ENCODE measurements around the gene CAMTA1.
A peak's percentile ranks its signal among the peaks of the same experiment; 100 is the strongest.
"Not testable (repeated sequence)": the region's sequence is repeated elsewhere in the genome, so short reads cannot be mapped to it uniquely, and the experiment has no call there.

CAMTA1 gene

GRCh38 chr1:7783826-7784491 is 998.7 kb downstream of the CAMTA1 start, which contains the start of gene PER3:
Gene PER3 (plus strand): TSS chr1:7784291. CDS start chr1:7784878, 587 bp downstream.
- DNase-seq, result peak; percentile 97

- DNase-seq, result no peak
These were observed 999.3 kb downstream of the CAMTA1 start for GRCh38 chr1:7784492-7785071.

GRCh38 chr1:7785108-7785507 is 999.9 kb downstream of the CAMTA1 start:
- DNase-seq, result no peak

DNA sequence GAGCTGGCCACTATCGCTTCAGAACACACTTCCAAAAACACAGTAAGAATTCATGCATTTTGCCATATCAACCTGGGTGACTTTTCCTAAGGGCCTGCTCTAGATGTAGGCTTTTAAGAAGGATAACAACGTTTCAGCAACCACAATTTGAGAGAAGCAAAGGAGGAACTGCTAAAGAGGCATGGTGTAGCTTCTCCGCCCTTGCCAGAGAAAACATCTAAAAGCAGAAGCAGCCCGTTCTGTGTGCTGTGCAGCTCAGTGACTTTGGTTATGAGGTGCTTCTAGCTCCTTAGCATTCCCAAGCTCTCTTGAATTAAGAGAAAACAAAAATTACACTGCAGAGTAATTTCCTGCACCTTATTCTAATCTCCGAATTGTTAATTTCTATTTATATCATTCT is 1001.5 kb downstream of the CAMTA1 start:
- DNase-seq, result no peak

- DNase-seq, result no peak
These were observed 1004.6 kb downstream of the CAMTA1 start for GRCh38 chr1:7789828-7790227.

DNA sequence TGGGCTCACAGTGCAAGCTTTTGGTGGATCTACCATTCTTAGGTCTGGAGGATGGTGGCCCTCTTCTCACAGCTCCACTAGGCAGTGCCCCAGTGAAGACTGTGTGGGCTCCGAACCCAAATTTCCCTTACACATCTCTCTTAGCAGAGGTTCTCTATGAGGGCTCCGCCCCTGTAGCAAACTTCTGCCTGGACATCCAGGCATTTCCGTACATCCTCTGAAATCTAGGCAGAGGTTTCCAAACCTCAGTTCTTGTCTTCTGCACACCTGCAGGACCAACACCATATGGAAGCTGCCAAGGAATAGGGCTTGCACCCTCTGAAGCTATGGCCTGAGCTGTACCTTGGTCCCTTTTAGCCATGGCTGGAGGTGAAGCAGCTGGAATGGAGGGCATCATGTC is 1005.8 kb downstream of the CAMTA1 start:
- DNase-seq, result not testable (repeated sequence)

DNA sequence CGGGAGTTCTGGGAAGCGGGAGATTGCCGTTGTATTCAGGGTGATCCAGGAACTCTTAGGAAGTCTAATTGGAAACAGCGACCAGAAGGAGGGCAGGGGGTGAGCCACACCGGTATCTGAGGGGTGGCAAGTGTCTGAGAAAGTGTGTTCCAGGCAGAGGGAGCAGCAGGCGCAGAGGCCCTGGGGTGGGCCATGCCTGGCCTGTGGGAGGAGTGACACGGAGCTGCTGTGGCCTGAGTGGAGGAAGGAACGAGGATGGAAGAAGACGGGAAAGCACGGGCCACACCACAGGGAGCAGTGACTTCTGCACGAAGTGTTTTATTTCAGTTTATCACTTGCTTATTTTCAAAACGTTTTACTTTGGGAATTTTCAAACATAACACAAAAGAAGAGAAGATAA is 1010.2 kb downstream of the CAMTA1 start:
- no peak for DNase-seq

DNA sequence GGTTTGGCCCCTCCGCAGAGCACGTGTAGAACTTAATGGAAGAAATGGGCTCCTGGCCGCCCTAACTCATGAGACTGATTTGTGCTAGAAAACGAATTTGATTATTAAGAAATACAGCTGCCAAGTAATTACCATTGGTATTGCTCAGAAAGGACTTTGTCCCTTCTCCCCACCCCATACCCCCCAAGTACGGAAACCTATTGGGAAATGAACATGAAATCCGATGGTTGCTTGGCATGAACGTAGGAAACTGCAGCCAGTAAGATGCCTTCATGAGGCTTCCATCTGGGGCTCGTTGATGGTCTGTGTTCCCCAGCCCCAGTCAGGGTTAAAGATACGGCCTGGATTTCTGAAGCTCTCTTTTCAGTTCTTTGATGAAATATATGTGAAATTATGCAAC is 1020.2 kb downstream of the CAMTA1 start:
- no peak for DNase-seq

DNA sequence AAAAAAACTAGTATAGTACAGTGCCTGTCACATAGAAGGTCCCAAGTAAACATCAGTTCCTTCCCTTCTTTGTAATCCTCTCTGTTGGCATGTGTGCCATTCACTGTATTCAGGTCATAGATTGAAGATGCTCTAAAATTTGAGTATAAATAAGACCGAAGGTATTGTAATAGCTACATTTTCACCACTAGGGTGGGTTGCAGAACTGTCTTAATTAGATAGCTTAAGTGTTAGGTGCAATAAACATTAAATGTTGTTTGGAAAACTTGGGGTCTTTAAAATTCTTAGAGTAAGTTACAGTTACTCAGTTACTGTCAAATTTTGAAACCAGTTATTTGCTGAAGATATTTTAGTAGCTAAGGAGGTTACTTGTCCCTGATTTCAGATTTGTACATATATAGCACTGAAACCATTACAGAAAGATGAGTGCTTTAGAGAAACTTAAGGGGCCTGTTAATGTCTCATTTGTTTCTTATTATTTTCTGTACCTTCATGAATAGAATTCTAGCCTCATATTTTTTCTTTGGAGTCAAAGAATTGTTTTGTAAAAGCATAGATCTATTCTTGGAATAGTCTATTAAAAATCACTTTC is 1023.1 kb downstream of the CAMTA1 start:
- DNase-seq, result peak; percentile 31

DNA sequence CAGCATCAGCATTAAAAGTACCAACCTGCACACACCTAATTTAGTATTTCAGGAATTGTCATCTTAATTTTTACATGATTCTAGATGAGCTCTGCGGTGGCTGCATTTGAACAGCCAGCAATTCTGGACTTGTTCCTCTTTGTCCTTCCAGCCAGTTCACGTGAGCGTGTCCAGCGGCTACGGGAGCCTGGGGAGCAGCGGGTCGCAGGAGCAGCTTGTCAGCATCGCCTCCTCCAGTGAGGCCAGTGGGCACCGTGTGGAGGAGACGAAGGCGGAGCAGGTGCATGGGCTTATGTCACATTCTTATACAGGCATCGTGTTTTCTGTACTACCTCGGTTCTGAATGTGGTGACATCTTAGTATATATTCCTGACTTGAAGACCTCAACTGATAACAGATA is 1024.5 kb downstream of the CAMTA1 start:
- no peak for DNase-seq

- DNase-seq, result peak; percentile 94
These were observed 1025.1 kb downstream of the CAMTA1 start for GRCh38 chr1:7810395-7810794.

DNA sequence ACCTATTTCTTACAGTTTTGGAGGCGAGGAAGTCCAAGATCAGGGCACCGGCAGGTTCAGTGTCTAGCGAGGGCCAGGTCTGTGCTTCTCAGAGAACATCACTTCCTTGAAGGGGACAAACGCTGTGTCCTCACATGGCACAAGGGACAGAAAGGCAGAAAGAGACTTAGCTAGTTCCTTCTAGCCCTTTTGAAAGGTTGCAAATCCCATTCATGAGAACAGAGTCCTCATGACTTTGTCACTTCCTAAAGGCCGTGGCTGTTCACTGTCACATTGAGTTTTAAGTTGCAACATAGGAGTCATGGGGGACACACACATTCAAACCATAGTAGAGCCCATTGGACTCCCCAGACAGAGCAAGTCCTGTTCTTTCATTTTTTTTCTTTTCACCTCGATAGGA is 1026.2 kb downstream of the CAMTA1 start:
- no peak for DNase-seq

- DNase-seq, result no peak
These were observed 1028.6 kb downstream of the CAMTA1 start for GRCh38 chr1:7813677-7814373.

All from EL (cell line).